Measurements from ENCODE around the gene ENOSF1. TPM values are rescaled to one million over a fixed set of nuclear protein-coding genes. Genes with fewer than 3 reads are reported as not detected.

ENOSF1 gene
- total and polyA plus RNA-seq, 7 experiments from 2014 or later: 12.2 to 137 (median 86.5) TPM

DNA sequence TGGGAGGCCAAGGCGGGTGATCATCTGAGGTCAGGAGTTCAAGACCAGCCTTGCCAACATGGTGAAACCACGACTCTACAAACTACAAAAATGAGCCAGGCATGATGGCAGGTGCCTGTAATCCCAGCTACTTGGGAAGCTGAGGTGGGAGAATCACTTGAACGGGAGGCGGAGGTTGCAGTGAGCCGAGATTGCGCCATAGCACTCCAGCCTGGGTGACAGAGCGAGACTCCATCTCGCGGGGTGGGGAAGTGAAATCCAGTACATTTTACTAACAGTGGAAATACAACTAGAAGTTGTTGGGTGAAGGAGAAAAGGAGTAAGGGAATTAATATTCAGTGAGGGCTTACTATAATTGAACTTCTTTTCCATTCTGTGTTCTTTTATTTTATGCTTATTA lies 13.2 kb upstream of the ENOSF1 start:
- H3K27ac Mint-ChIP-seq: peak overlapping the region in 1 of 9 donors; percentile 34
- ATAC-seq (no peak), DNase-seq (no peak)
- no peaks in the 10 kb centered on the region for H3K9me3 Mint-ChIP-seq
- peaks cover 0 to 5% (median 0%) of the 10 kb centered on the region in 7 donors for H3K4me1 Mint-ChIP-seq
- no peak overlapping the region for H3K4me3 Mint-ChIP-seq
- peaks cover 1 to 26% (median 15%) of the 10 kb centered on the region in 5 donors for H3K36me3 Mint-ChIP-seq
- no peak overlapping the region for H3K4me3 ChIP-seq (ENCODE audit: low read length)
- ChIA-PET POLR2A (no interaction called here), CTCF (interaction anchor here (0.6 kb wide), 1 partner anchor 114 kb away, joined by 3 read pairs; no protein-coding TSS in a partner anchor)
- H3K27me3 Mint-ChIP-seq: no peaks in the 10 kb centered on the region
- H3K27ac ChIP-seq (ENCODE audit: low read depth, low read length): no peak overlapping the region
- no peaks in the 10 kb centered on the region for H3K27me3 ChIP-seq (ENCODE audit: control insufficient read depth in 2 of 2, insufficient read depth in 2 of 2, low read length in 2 of 2)
- intact Hi-C loops (cut with micrococcal nuclease): no loop called here
- no peaks in the 10 kb centered on the region for H3K4me1 ChIP-seq (ENCODE audit: control insufficient read depth in 2 of 2, insufficient read depth in 2 of 2, low read length in 2 of 2)
- H3K9me3 ChIP-seq (ENCODE audit: control insufficient read depth in 2 of 3, low read length in 3 of 3): no peaks in the 10 kb centered on the region
- no peaks in the 10 kb centered on the region for H3K36me3 ChIP-seq (ENCODE audit: control insufficient read depth in 2 of 3, insufficient read depth in 3 of 3, low read length in 3 of 3)

DNA sequence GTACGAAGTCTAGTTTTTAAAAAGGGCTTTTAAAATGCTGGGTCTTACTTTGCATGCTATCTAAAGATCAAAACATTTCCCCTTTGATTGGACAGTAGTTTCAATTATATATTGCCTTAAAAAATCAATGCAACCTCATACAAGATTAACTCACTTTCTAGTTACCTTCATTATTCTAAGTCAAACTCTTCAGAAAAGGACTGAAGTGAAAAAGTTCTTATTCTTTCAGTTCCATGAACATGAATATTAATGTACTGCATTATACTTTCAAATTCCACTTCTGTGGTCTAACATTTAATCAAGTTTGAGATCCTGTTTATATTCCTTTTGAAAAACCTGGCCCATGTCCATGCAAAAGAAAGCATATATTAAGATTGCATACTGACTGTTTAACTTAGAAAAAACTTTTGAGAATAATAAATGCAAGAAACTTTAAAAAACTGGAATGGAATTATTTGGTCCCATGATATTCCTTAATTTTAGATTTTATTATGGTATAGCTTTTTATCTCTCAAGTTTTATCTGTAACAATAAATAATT lies 11.2 kb upstream of the ENOSF1 start:
- Mint-ChIP-seq H3K27me3 (no peaks in the 10 kb centered on the region), H3K4me1 (peaks cover 0 to 5% (median 0%) of the 10 kb centered on the region in 7 donors), H3K36me3 (peaks cover 0 to 16% (median 9%) of the 10 kb centered on the region in 5 donors), H3K9me3 (no peaks in the 10 kb centered on the region), H3K4me3 (no peak overlapping the region), H3K27ac (peak overlapping the region in 1 of 9 donors; percentile 51)
- ChIA-PET POLR2A (no interaction called here), CTCF (interaction anchor here (0.6 to 0.8 kb wide), 2 partner anchors 8 to 9 kb away, joined by 3 to 4 read pairs; no protein-coding TSS in a partner anchor)
- intact Hi-C loops (cut with micrococcal nuclease): no loop called here
- no peak for ATAC-seq
- no peaks in the 10 kb centered on the region for H3K9me3 ChIP-seq (ENCODE audit: control insufficient read depth in 2 of 3, low read length in 3 of 3)
- H3K27ac ChIP-seq (ENCODE audit: low read depth, low read length): no peak overlapping the region
- no peak for DNase-seq
- H3K36me3 ChIP-seq (ENCODE audit: control insufficient read depth in 2 of 3, insufficient read depth in 3 of 3, low read length in 3 of 3): no peaks in the 10 kb centered on the region
- H3K4me3 ChIP-seq (ENCODE audit: low read length): no peak overlapping the region
- no peaks in the 10 kb centered on the region for H3K4me1 ChIP-seq (ENCODE audit: control insufficient read depth in 2 of 2, insufficient read depth in 2 of 2, low read length in 2 of 2)
- H3K27me3 ChIP-seq (ENCODE audit: control insufficient read depth in 2 of 2, insufficient read depth in 2 of 2, low read length in 2 of 2): no peaks in the 10 kb centered on the region

DNA sequence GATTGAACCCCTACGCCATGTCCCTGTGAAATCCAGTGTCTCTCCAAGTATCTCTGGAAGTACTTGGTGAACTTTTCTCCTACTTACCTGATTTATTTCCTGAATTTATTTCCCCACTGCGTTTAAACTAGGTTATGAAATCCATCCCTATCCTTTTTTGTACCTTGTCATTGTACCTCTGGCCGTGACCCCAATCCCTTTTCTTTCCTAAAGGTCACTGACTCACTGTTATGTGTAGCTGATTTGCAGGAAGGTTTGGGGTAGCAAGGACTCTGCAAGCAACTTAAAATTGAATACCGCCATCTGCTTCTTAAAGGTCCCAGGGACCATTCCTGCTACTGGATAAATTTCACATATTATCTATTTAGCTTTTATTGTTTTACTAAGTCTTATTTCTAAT lies 4.6 kb upstream of the ENOSF1 start:
- peaks cover 0 to 8% (median 0%) of the 10 kb centered on the region in 7 donors for H3K4me1 Mint-ChIP-seq
- no peak overlapping the region for H3K27ac ChIP-seq (ENCODE audit: low read depth, low read length)
- H3K27me3 Mint-ChIP-seq: no peaks in the 10 kb centered on the region
- no peaks in the 10 kb centered on the region for H3K36me3 ChIP-seq (ENCODE audit: control insufficient read depth in 2 of 3, insufficient read depth in 3 of 3, low read length in 3 of 3)
- H3K36me3 Mint-ChIP-seq: peaks cover 0 to 2% (median 1%) of the 10 kb centered on the region in 5 donors
- peaks cover 0 to 9% (median 0%) of the 10 kb centered on the region in 11 donors for H3K9me3 Mint-ChIP-seq
- no peaks in the 10 kb centered on the region for H3K4me1 ChIP-seq (ENCODE audit: control insufficient read depth in 2 of 2, insufficient read depth in 2 of 2, low read length in 2 of 2)
- DNase-seq (no peak), ATAC-seq (no peak)
- CTCF ChIA-PET: no interaction called here
- no peak overlapping the region for H3K4me3 Mint-ChIP-seq
- POLR2A ChIA-PET: no interaction called here
- H3K27me3 ChIP-seq (ENCODE audit: control insufficient read depth in 2 of 2, insufficient read depth in 2 of 2, low read length in 2 of 2): no peaks in the 10 kb centered on the region
- no peak overlapping the region for H3K4me3 ChIP-seq (ENCODE audit: low read length)
- no peaks in the 10 kb centered on the region for H3K9me3 ChIP-seq (ENCODE audit: control insufficient read depth in 2 of 3, low read length in 3 of 3)
- intact Hi-C loops (cut with micrococcal nuclease): loop anchor here in 1 of 2 donors (10.0 kb wide), 1 partner anchor 1858 kb away; the partner anchor contains the start of genes METTL4 and NDC80
- H3K27ac Mint-ChIP-seq: no peak overlapping the region

GRCh38 chr18:715626-716025 lies 3.2 kb upstream of the ENOSF1 start:
- Histone ChIP-seq H3K9me3 (ENCODE audit: control insufficient read depth in 2 of 3, low read length in 3 of 3) (no peaks in the 10 kb centered on the region), H3K27ac (ENCODE audit: low read depth, low read length) (no peak overlapping the region), H3K36me3 (ENCODE audit: control insufficient read depth in 2 of 3, insufficient read depth in 3 of 3, low read length in 3 of 3) (no peaks in the 10 kb centered on the region), H3K4me3 (ENCODE audit: low read length) (no peak overlapping the region), H3K4me1 (ENCODE audit: control insufficient read depth in 2 of 2, insufficient read depth in 2 of 2, low read length in 2 of 2) (peaks cover 2 to 7% of the 10 kb centered on the region in 2 donors), H3K27me3 (ENCODE audit: control insufficient read depth in 2 of 2, insufficient read depth in 2 of 2, low read length in 2 of 2) (no peaks in the 10 kb centered on the region)
- intact Hi-C loops (cut with micrococcal nuclease): loop anchor here in 1 of 2 donors (10.0 kb wide), 1 partner anchor 1859 kb away; the partner anchor contains the start of genes METTL4 and NDC80
- no peaks in the 10 kb centered on the region for H3K27me3 Mint-ChIP-seq
- H3K36me3 Mint-ChIP-seq: peaks cover 0 to 3% (median 0%) of the 10 kb centered on the region in 5 donors
- peak overlapping the region in 2 of 9 donors; percentile 2 to 43 for H3K27ac Mint-ChIP-seq
- CTCF ChIA-PET: interaction anchor here (0.6 to 2.0 kb wide), 4 partner anchors 8 to 124 kb away, joined by 3 to 7 read pairs (median 4); no protein-coding TSS in a partner anchor
- POLR2A ChIA-PET: no interaction called here
- H3K4me3 Mint-ChIP-seq: no peak overlapping the region
- DNase-seq (no peak), ATAC-seq (no peak)
- peaks cover 0 to 9% (median 0%) of the 10 kb centered on the region in 11 donors for H3K9me3 Mint-ChIP-seq
- H3K4me1 Mint-ChIP-seq: peaks cover 5 to 17% (median 11%) of the 10 kb centered on the region in 7 donors

DNA sequence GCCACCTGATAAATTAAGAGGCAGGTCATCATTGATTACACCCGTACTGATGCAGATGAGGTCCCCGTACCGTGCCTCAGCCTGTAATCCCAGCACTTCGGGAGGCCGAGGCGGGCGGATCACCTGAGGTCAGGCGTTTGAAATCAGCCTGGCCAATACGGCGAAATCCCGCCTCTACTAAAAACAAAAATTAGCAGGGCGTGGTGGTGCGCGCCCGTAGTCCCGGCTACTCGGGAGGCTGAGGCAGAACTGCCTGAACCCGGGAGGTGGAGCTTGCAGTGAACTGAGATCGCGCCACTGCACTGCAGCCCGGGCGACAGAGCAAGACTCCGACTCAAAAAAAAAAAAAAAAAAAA lies 683 bp upstream of the ENOSF1 start:
- Histone ChIP-seq H3K4me1 (ENCODE audit: control insufficient read depth in 2 of 2, insufficient read depth in 2 of 2, low read length in 2 of 2) (peaks cover 8 to 12% of the 10 kb centered on the region in 2 donors), H3K36me3 (ENCODE audit: control insufficient read depth in 2 of 3, insufficient read depth in 3 of 3, low read length in 3 of 3) (no peaks in the 10 kb centered on the region), H3K27ac (ENCODE audit: low read depth, low read length) (no peak overlapping the region), H3K27me3 (ENCODE audit: control insufficient read depth in 2 of 2, insufficient read depth in 2 of 2, low read length in 2 of 2) (no peaks in the 10 kb centered on the region), H3K9me3 (ENCODE audit: control insufficient read depth in 2 of 3, low read length in 3 of 3) (no peaks in the 10 kb centered on the region), H3K4me3 (ENCODE audit: low read length) (peak overlapping the region; percentile 25)
- Mint-ChIP-seq H3K36me3 (peaks cover 9 to 14% (median 11%) of the 10 kb centered on the region in 5 donors), H3K27me3 (no peaks in the 10 kb centered on the region), H3K27ac (peak overlapping the region in 6 of 9 donors; percentile 42 to 81 (median 60)), H3K9me3 (peaks cover 0 to 9% (median 0%) of the 10 kb centered on the region in 11 donors), H3K4me3 (peak overlapping the region; percentile 69 to 98 (median 80)), H3K4me1 (peaks cover 18 to 36% (median 35%) of the 10 kb centered on the region in 7 donors)
- no peak for ATAC-seq
- ChIA-PET POLR2A (interaction anchor here (0.9 to 1.9 kb wide), 3 partner anchors 100 to 117 kb away, joined by 3 to 12 read pairs (median 8); no protein-coding TSS in a partner anchor), CTCF (interaction anchor here (1.0 to 1.1 kb wide), 3 partner anchors 34 to 126 kb away, joined by 3 to 4 read pairs (median 4); no protein-coding TSS in a partner anchor)
- intact Hi-C loops (cut with micrococcal nuclease): loop anchor here (2.0 to 10.0 kb wide), 6 partner anchors 30 to 1862 kb away; partner anchors contain the start of genes CLUL1 (in 2 of the 2), METTL4 (in 1 of the 2), NDC80 (in 1 of the 2) and THOC1 (in 1 of the 2)
- peak in 2 of 9 donors; percentile 10 to 31 for DNase-seq

GRCh38 chr18:711657-712400 lies 601 bp downstream of the ENOSF1 start:
- Histone ChIP-seq H3K9me3 (ENCODE audit: control insufficient read depth in 2 of 3, low read length in 3 of 3) (no peaks in the 10 kb centered on the region), H3K4me3 (ENCODE audit: low read length) (peak overlapping the region; percentile 95), H3K36me3 (ENCODE audit: control insufficient read depth in 2 of 3, insufficient read depth in 3 of 3, low read length in 3 of 3) (no peaks in the 10 kb centered on the region), H3K4me1 (ENCODE audit: control insufficient read depth in 2 of 2, insufficient read depth in 2 of 2, low read length in 2 of 2) (peaks cover 8 to 12% of the 10 kb centered on the region in 2 donors), H3K27me3 (ENCODE audit: control insufficient read depth in 2 of 2, insufficient read depth in 2 of 2, low read length in 2 of 2) (no peaks in the 10 kb centered on the region), H3K27ac (ENCODE audit: low read depth, low read length) (peak overlapping the region; percentile 76)
- H3K4me3 Mint-ChIP-seq: peak overlapping the region; percentile 84 to 98 (median 92)
- ChIA-PET POLR2A (interaction anchor here (0.7 to 1.9 kb wide), 4 partner anchors 101 to 444 kb away, joined by 3 to 12 read pairs (median 6); partner anchors contain the start of gene THOC1), CTCF (interaction anchor here (0.6 to 1.1 kb wide), 5 partner anchors 16 to 128 kb away, joined by 3 to 4 read pairs (median 4); no protein-coding TSS in a partner anchor)
- DNase-seq: peak; percentile 47 to 86 (median 79)
- intact Hi-C loops (cut with micrococcal nuclease): loop anchor here (1.0 to 10.0 kb wide), 15 partner anchors 15 to 1863 kb away; partner anchors contain the start of genes CLUL1 (in 2 of the 2), THOC1 (in 2 of the 2), USP14 (in 2 of the 2) and YES1 (in 2 of the 2)
- H3K9me3 Mint-ChIP-seq: peaks cover 0 to 9% (median 0%) of the 10 kb centered on the region in 11 donors
- peaks cover 9 to 19% (median 11%) of the 10 kb centered on the region in 5 donors for H3K36me3 Mint-ChIP-seq
- no peaks in the 10 kb centered on the region for H3K27me3 Mint-ChIP-seq
- peaks cover 20 to 41% (median 36%) of the 10 kb centered on the region in 7 donors for H3K4me1 Mint-ChIP-seq
- peak; percentile 75 for ATAC-seq
- peak overlapping the region; percentile 88 to 99 (median 98) for H3K27ac Mint-ChIP-seq
